H1 (cell line): ENCODE results near the gene ENDOG. TPM values are rescaled to one million over a fixed set of nuclear protein-coding genes. Genes with fewer than 3 reads are reported as not detected.

Experiments
- CTCF ChIA-PET: fragments of 300-600 bp; sonication (Branson Sonifier 250); formaldehyde crosslinking; loops from one replicate; lab custom pipeline; 2021; ENCODE audit not compliant: partially characterized antibody; lab: Charles Lee
- POLR2A ChIA-PET: fragments of 300-600 bp; sonication (Branson Sonifier 250); formaldehyde crosslinking; loops from one replicate; lab custom pipeline; 2021; ENCODE audit warnings: inconsistent platforms; ENCODE audit not compliant: partially characterized antibody; lab: Charles Lee
- DNase-seq, 2 experiments: peaks; one replicate each; pipeline versions ENCODE4 v3.0.0 to v3.0.0-alpha.2; 2010 to 2022; ENCODE audit warnings: low spot score in 2 of 2, low read depth in 1 of 2, mixed read lengths in 1 of 2
- FAIRE-seq: peaks from 2 replicates; lab custom pipeline; 2011; peaks lifted over from hg19 to GRCh38; lab: Jason Lieb, UNC
- H2AFZ ChIP-seq: 2 replicates; pipeline ENCODE4 v1.8.1; 2012; ENCODE audit warnings: low read length, inconsistent platforms
- H2AK5ac ChIP-seq: 2 replicates; pipeline ENCODE4 v1.6.1; 2013; ENCODE audit warnings: low read depth, low read length
- H2BK120ac ChIP-seq: replicated peaks from 2 replicates; pipeline ENCODE3; 2013; ENCODE audit warnings: low read depth, low read length, inconsistent platforms
- H2BK12ac ChIP-seq: 2 replicates; pipeline ENCODE4 v1.6.1; 2013; ENCODE audit warnings: low read depth, low read length
- H2BK15ac ChIP-seq: 2 replicates; pipeline ENCODE4 v1.6.1; 2013; ENCODE audit warnings: low read length
- H2BK20ac ChIP-seq: 2 replicates; pipeline ENCODE4 v1.6.1; 2013; ENCODE audit warnings: low read length
- H2BK5ac ChIP-seq: 2 replicates; pipeline ENCODE4 v1.6.1; 2013; ENCODE audit warnings: low read depth, low read length
- H3K14ac ChIP-seq: 2 replicates; pipeline ENCODE4 v1.6.1; 2013; ENCODE audit warnings: inconsistent platforms; ENCODE audit not compliant: insufficient read length
- H3K18ac ChIP-seq: 2 replicates; pipeline ENCODE4 v1.6.1; 2013; ENCODE audit warnings: low read length; ENCODE audit errors: extremely low read depth
- H3K23ac ChIP-seq: 2 replicates; pipeline ENCODE4 v1.6.1; 2013; ENCODE audit warnings: inconsistent platforms; ENCODE audit not compliant: insufficient read length
- H3K23me2 ChIP-seq: 2 replicates; pipeline ENCODE4 v1.6.1; 2013; ENCODE audit warnings: low read depth, low read length
- H3K27ac ChIP-seq: 2 replicates; pipeline ENCODE4 v1.6.1; 2011; ENCODE audit warnings: low read depth, low read length, inconsistent platforms
- H3K27me3 ChIP-seq, 4 experiments: replicated peaks in 1 of 4; 1 replicate in 1 of 4; 2 replicates in 3 of 4; pipeline versions ENCODE4 v1.6.1 to v1.8.1; 2011 to 2013; ENCODE audit warnings: low read length in 3 of 4, mild to moderate bottlenecking in 3 of 4, inconsistent platforms in 2 of 4, mixed read lengths in 2 of 4, moderate library complexity in 1 of 4; ENCODE audit not compliant: control insufficient read depth in 3 of 4, insufficient read depth in 3 of 4; ENCODE audit errors: extremely low read depth in 1 of 4
- H3K36me3 ChIP-seq, 4 experiments: 2 replicates each; pipeline versions ENCODE4 v1.6.1 to v1.8.1; 2011 to 2013; ENCODE audit warnings: mild to moderate bottlenecking in 4 of 4, low read length in 3 of 4, moderate library complexity in 2 of 4, control low read depth in 1 of 4, inconsistent platforms in 1 of 4; ENCODE audit not compliant: insufficient read depth in 4 of 4, control insufficient read depth in 2 of 4
- H3K4ac ChIP-seq: replicated peaks from 2 replicates; pipeline ENCODE3; 2013; ENCODE audit warnings: low read length, low read depth, mixed read lengths, inconsistent platforms; ENCODE audit not compliant: insufficient read length
- H3K4me1 ChIP-seq, 4 experiments: replicated peaks in 1 of 4; 1 replicate in 1 of 4; 2 replicates in 3 of 4; pipeline versions ENCODE4 v1.6.1 to v1.8.1; 2011 to 2013; ENCODE audit warnings: low read length in 3 of 4, inconsistent platforms in 2 of 4, mixed read lengths in 1 of 4; ENCODE audit not compliant: insufficient read depth in 4 of 4, control insufficient read depth in 3 of 4
- H3K4me2 ChIP-seq, 2 experiments: 2 replicates each; pipeline versions ENCODE4 v1.6.1 to v1.8.1; 2011 to 2013; ENCODE audit warnings: low read depth in 2 of 2, low read length in 2 of 2, control low read depth in 1 of 2, inconsistent platforms in 1 of 2, mild to moderate bottlenecking in 1 of 2; ENCODE audit not compliant: insufficient read depth in 1 of 2
- H3K4me3 ChIP-seq, 4 experiments: fragments of 200-600, 300-600 bp in 1 of 4; sonication (generic), shearing (Covaris generic), sonication (Bioruptor Twin) in 1 of 4; 2 replicates each; pipeline versions ENCODE4 v1.5.1 to v1.8.1; 2011 to 2016; ENCODE audit warnings: low read length in 4 of 4, low read depth in 3 of 4, control low read depth in 2 of 4, inconsistent platforms in 2 of 4, mild to moderate bottlenecking in 2 of 4, mixed read lengths in 1 of 4, moderate library complexity in 1 of 4; ENCODE audit not compliant: insufficient read depth in 2 of 4; ENCODE audit errors: extremely low read depth in 1 of 4
- H3K56ac ChIP-seq: replicated peaks from 2 replicates; pipeline ENCODE3; 2013; ENCODE audit warnings: low read depth, mild to moderate bottlenecking, mixed read lengths, low read length, inconsistent platforms; ENCODE audit not compliant: insufficient read length
- H3K79me1 ChIP-seq: 2 replicates; pipeline ENCODE4 v1.6.1; 2013; ENCODE audit warnings: low read depth, low read length, control low read depth
- H3K79me2 ChIP-seq, 2 experiments: 2 replicates each; pipeline versions ENCODE4 v1.6.1 to v1.8.1; 2012 to 2013; ENCODE audit warnings: low read length in 2 of 2, mild to moderate bottlenecking in 2 of 2, inconsistent platforms in 1 of 2; ENCODE audit not compliant: insufficient read depth in 2 of 2, control insufficient read depth in 1 of 2
- H3K9ac ChIP-seq, 4 experiments: replicated peaks in 1 of 4; 1 replicate in 1 of 4; 2 replicates in 3 of 4; pipeline versions ENCODE4 v1.6.1 to v1.8.1; 2011 to 2013; ENCODE audit warnings: low read depth in 3 of 4, low read length in 3 of 4, control low read depth in 2 of 4, mild to moderate bottlenecking in 2 of 4, moderate library complexity in 2 of 4, inconsistent platforms in 1 of 4; ENCODE audit errors: extremely low read depth in 1 of 4
- H3K9me3 ChIP-seq, 2 experiments: 2 replicates each; pipeline versions ENCODE4 v1.6.1 to v1.8.1; 2012 to 2013; ENCODE audit warnings: mild to moderate bottlenecking in 2 of 2, moderate library complexity in 2 of 2, control low read depth in 1 of 2, inconsistent platforms in 1 of 2, low read depth in 1 of 2, low read length in 1 of 2, mixed read lengths in 1 of 2; ENCODE audit not compliant: insufficient read depth in 2 of 2
- H4K20me1 ChIP-seq, 2 experiments: replicated peaks in 1 of 2; 2 replicates each; pipeline versions ENCODE3 to v1.8.1; 2011 to 2013; ENCODE audit warnings: inconsistent platforms in 2 of 2, low read length in 2 of 2, mild to moderate bottlenecking in 1 of 2; ENCODE audit not compliant: insufficient read depth in 2 of 2, control insufficient read depth in 1 of 2
- H4K5ac ChIP-seq: 2 replicates; pipeline ENCODE4 v1.6.1; 2013; ENCODE audit warnings: low read length, low read depth, mixed read lengths, inconsistent platforms; ENCODE audit not compliant: insufficient read length
- H4K8ac ChIP-seq: 2 replicates; pipeline ENCODE4 v1.8.0; 2013; ENCODE audit warnings: mild to moderate bottlenecking, moderate library complexity, low read length, inconsistent platforms; ENCODE audit not compliant: insufficient read depth; ENCODE audit errors: extremely low read depth
- H4K91ac ChIP-seq: replicated peaks from 2 replicates; pipeline ENCODE3; 2013; ENCODE audit warnings: low read length, mixed read lengths, inconsistent platforms; ENCODE audit not compliant: insufficient read length
- WGBS, 2 experiments: shearing (Covaris generic) in 1 of 2; methylation state at CpG; one replicate each; pipeline versions ENCODE4 v1.1.6 to v1.1.7; 2013 to 2015; ENCODE audit warnings: low lambda C conversion rate in 2 of 2, mixed read lengths in 2 of 2, inconsistent platforms in 1 of 2, low coverage in 1 of 2, missing lambda C conversion rate in 1 of 2; ENCODE audit not compliant: insufficient replicate concordance in 2 of 2, insufficient coverage in 1 of 2, insufficient read length in 1 of 2; ENCODE audit errors: extremely low coverage in 1 of 2, missing lambda C conversion rate in 1 of 2; 5-methylcytosine and 5-hydroxymethylcytosine counted together
- polyA plus RNA-seq, 7 experiments: library from polyadenylated mRNA; depleted of rRNA in 3 of 7; stranded (reverse) in 5 of 7; unstranded in 2 of 7; fragments of >200 nt in 5 of 7; fragments of 200-250 nt in 2 of 7; gene quantifications; 1 replicate in 5 of 7; 2 replicates in 1 of 7; 4 replicates in 1 of 7; pipeline versions ENCODE4 v1.2.1 to v1.2.3, GENCODE V29; 2011 to 2013; ENCODE audit warnings: missing spikeins in 2 of 7, mixed read lengths in 2 of 7
- total RNA-seq: library from RNA; stranded (reverse); fragmentation: NEBNext Ultra II Directional; extraction: Animal tissue kit (Norgen Biotek cat#: 25700); gene quantifications from 2 replicates; pipeline ENCODE4 v1.2.1, GENCODE V29; 2021

ENDOG gene
- total and polyA plus RNA-seq, 2 of the 8 experiments (the other 6 are each of a cell fraction or from before 2014, with no cell fraction given), result 17.5 to 23.4 TPM

GRCh38 chr9:128822407-128823042 is 4.2 kb downstream of the ENDOG start:
- Histone ChIP-seq H2BK20ac (no peak overlapping the region), H2BK12ac (no peak overlapping the region), H2AFZ (no peak overlapping the region), H3K23ac (no peak overlapping the region), H3K18ac (no peak overlapping the region), H3K4ac (no peak overlapping the region), H3K4me1 (peaks cover 0 to 11% (median 3%) of the 10 kb centered on the region in 4 experiments; a peak in 2 of 7 replicates), H3K4me3 (no peak overlapping the region), H3K36me3 (peaks cover 28 to 56% (median 51%) of the 10 kb centered on the region in 4 experiments), H4K20me1 (peaks cover 5 to 26% of the 10 kb centered on the region in 2 experiments), H2AK5ac (no peak overlapping the region), H3K4me2 (no peak overlapping the region), H4K8ac (no peak overlapping the region), H3K9me3 (no peaks in the 10 kb centered on the region), H2BK120ac (no peak overlapping the region), H3K23me2 (peaks cover 7% of the 10 kb centered on the region; the same call in 1 of the 2 replicates), H3K9ac (no peak overlapping the region), H4K91ac (no peak overlapping the region), H3K27ac (no peak overlapping the region), H3K79me1 (no peaks in the 10 kb centered on the region; the same call in 1 of the 2 replicates), H3K56ac (no peak overlapping the region), H3K27me3 (no peaks in the 10 kb centered on the region), H2BK15ac (no peak overlapping the region), H3K79me2 (no peaks in the 10 kb centered on the region), H2BK5ac (no peak overlapping the region), H4K5ac (no peak overlapping the region), H3K14ac (no peak overlapping the region)
- DNase-seq (no peak), FAIRE-seq (no peak)
- 93% methylated on average over 21 of the region's 22 CpGs; no CpG with 5 or more reads in 1 of the 2 experiments for WGBS, 2 experiments
- POLR2A ChIA-PET, result interaction anchor here (1.1 kb wide), 1 partner anchor 13 kb away, joined by 3 read pairs; no protein-coding TSS in a partner anchor
- CTCF ChIA-PET, result no interaction called here
